K562 treated with DMSO at 1 percent for 48 hours (cell line): ENCODE results near the gene CNTNAP3B. TPM values are rescaled to one million over a fixed set of nuclear protein-coding genes. Genes with fewer than 3 reads are reported as not detected.

Experiments
- total RNA-seq: library from RNA; unstranded; fragments of 300-600 nt; gene quantifications from 2 replicates; pipeline ENCODE4 v1.2.3, GENCODE V29; 2022; ENCODE audit warnings: low replicate concordance; ENCODE audit errors: extremely low read depth

The CNTNAP3B gene
- total RNA-seq, result not detected in 2 replicates

DNA sequence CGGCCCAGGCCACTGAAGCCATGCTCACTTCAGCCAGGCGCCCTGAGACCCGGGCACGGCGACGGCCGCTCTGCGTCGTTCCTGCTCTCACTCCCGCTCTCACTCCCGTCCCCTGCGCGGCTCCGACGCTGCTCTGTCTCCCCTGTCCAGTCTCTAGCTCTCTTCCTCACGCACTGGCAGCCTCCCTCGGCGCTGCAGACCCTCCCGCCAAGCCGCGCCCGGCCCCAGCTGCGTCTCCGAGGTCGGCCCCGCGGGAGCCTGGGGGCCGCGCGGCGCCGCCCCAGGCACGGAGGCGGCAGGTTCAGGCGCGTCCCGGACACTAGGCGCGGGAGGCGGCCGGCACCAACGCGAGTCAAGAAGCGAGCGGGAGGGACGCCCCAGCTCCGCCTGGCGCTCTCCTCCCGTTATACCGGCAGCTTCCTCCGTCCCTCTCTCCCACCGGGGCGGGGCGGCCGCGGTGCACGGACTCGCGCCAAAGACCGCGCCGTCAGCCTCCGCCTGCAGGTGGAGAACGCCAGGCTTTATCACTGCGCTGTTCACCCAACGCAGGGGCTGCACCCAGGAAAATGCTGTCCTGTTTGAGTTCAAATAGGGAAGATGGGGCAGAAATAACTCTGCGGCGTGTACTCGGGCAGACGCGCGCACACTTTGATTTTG lies at the start of gene CNTNAP3B:
Gene CNTNAP3B (minus strand): TSS at position 354 of the 657 bp plus-strand sequence. CDS start 332 bp downstream, at position 22.

Other genes with a start within 250 kb of the CNTNAP3B start
- not detected in 2 replicates for gene SPATA31A6, start 54.2 kb upstream of the CNTNAP3B start, total RNA-seq